Lower lobe of right lung (tissue), 2 donors: ENCODE data around the gene SLC36A3. TPM values are rescaled to one million over a fixed set of nuclear protein-coding genes. Genes with fewer than 3 reads are reported as not detected.

Experiments used
- ATAC-seq, 2 donors: fragments of 200-7000 bp; cut with Tn5 transposase; one replicate each; pipeline ENCODE4 v1.9.1; 2020 to 2022; ENCODE audit warnings: mild to moderate bottlenecking in 2 of 2, moderate library complexity in 2 of 2
- DNase-seq: peaks from one replicate; pipeline ENCODE4 v3.0.0-alpha.2; 2020
- H3K27ac ChIP-seq: fragments of 200-600 bp; one replicate; pipeline ENCODE4 v1.8.0; 2022
- H3K27me3 ChIP-seq: fragments of 200-600 bp; one replicate; pipeline ENCODE4 v1.8.0; 2022; ENCODE audit warnings: low read depth
- H3K36me3 ChIP-seq: fragments of 200-600 bp; one replicate; pipeline ENCODE4 v1.8.0; 2022; ENCODE audit warnings: mild to moderate bottlenecking
- H3K4me1 ChIP-seq: fragments of 200-600 bp; one replicate; pipeline ENCODE4 v1.8.0; 2022
- H3K4me3 ChIP-seq: fragments of 200-600 bp; one replicate; pipeline ENCODE4 v1.8.0; 2022; ENCODE audit warnings: mild to moderate bottlenecking
- H3K9me3 ChIP-seq: fragments of 200-600 bp; one replicate; pipeline ENCODE4 v1.8.0; 2022
- CTCF ChIP-seq: fragments of 200-600 bp; IDR thresholded peaks from one replicate; pipeline ENCODE4 v1.8.0; 2022; ENCODE audit warnings: antibody characterized with exemption, mild to moderate bottlenecking
- intact Hi-C: fragments of 100-400 bp; cut with DNase I; formaldehyde crosslinking; loops from one replicate; pipeline ENCODE4 v1.11.0; 2022
- total RNA-seq: library from RNA; stranded (reverse); fragmentation: NEBNext Ultra II Directional; extraction: Animal tissue kit (Norgen Biotek cat#: 25700); gene quantifications from one replicate; pipeline ENCODE4 v1.2.1, GENCODE V29; 2021
- donor health status: DM: no; HTN: yes; CAD: no; lungs with severe emphysema.

Gene SLC36A3
- total RNA-seq, 1 donor from 2014 or later: not detected

GRCh38 chr5:151327585-151327984, 24.0 kb upstream of the SLC36A3 start:
- H3K36me3 ChIP-seq: no peaks in the 10 kb centered on the region
- H3K27me3 ChIP-seq: peaks cover 3% of the 10 kb centered on the region
- no peaks in the 10 kb centered on the region for H3K4me1 ChIP-seq
- no peak for TF ChIP-seq CTCF
- intact Hi-C loops: no loop called here
- H3K4me3 ChIP-seq: no peak overlapping the region
- DNase-seq: no peak
- H3K27ac ChIP-seq: no peak overlapping the region
- ATAC-seq: no peak
- no peaks in the 10 kb centered on the region for H3K9me3 ChIP-seq

GRCh38 chr5:151326266-151326665, 22.7 kb upstream of the SLC36A3 start:
- H3K4me3 ChIP-seq: no peak overlapping the region
- H3K9me3 ChIP-seq: no peaks in the 10 kb centered on the region
- ATAC-seq: no peak
- H3K4me1 ChIP-seq: no peaks in the 10 kb centered on the region
- no peak for DNase-seq
- H3K36me3 ChIP-seq: no peaks in the 10 kb centered on the region
- no peak for TF ChIP-seq CTCF
- peaks cover 3% of the 10 kb centered on the region for H3K27me3 ChIP-seq
- intact Hi-C loops: no loop called here
- no peak overlapping the region for H3K27ac ChIP-seq

DNA sequence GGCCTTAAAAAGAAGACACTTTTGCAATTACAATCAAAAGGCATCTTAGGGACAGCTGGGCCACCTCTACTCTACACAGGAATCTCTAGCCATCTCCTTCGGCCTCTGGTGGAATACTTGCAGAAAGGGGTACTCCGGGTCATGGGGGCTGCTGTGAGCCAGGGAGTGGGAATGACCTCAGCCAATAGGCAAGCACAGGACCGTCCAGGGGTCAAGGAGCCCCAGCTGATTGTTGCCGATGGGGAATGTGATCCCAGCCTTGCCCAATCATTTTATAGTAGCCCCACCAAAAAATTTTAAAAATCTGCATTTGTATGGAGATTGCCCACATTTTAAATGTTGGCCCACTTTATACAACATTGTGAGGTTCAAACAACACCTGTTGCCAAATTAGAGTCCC, 16.9 kb upstream of the SLC36A3 start:
- ATAC-seq (no peak), DNase-seq (no peak)

GRCh38 chr5:151318850-151319732, 15.5 kb upstream of the SLC36A3 start:
- H3K4me1 ChIP-seq: no peaks in the 10 kb centered on the region
- peak in 1 of 2 donors; percentile 38 for ATAC-seq
- no peak overlapping the region for H3K27ac ChIP-seq
- H3K4me3 ChIP-seq: no peak overlapping the region
- no peaks in the 10 kb centered on the region for H3K36me3 ChIP-seq
- H3K9me3 ChIP-seq: no peaks in the 10 kb centered on the region
- H3K27me3 ChIP-seq: peaks cover 3% of the 10 kb centered on the region
- intact Hi-C loops: no loop called here
- no peak for DNase-seq
- no peak for TF ChIP-seq CTCF

More for the DNA sequence above, 16.9 kb upstream of the SLC36A3 start:
- Histone ChIP-seq H3K36me3 (no peaks in the 10 kb centered on the region), H3K9me3 (no peaks in the 10 kb centered on the region), H3K27ac (no peak overlapping the region), H3K4me1 (no peaks in the 10 kb centered on the region), H3K27me3 (peaks cover 3% of the 10 kb centered on the region), H3K4me3 (no peak overlapping the region)
- intact Hi-C loops: no loop called here
- TF ChIP-seq CTCF: no peak

GRCh38 chr5:151317871-151318270, 14.3 kb upstream of the SLC36A3 start:
- Histone ChIP-seq H3K27me3 (no peaks in the 10 kb centered on the region), H3K4me1 (no peaks in the 10 kb centered on the region), H3K36me3 (no peaks in the 10 kb centered on the region), H3K9me3 (no peaks in the 10 kb centered on the region), H3K27ac (no peak overlapping the region), H3K4me3 (no peak overlapping the region)
- DNase-seq (no peak), ATAC-seq (no peak)
- intact Hi-C loops: no loop called here
- TF ChIP-seq CTCF: no peak
